CD1c-positive myeloid dendritic cell (primary cell): ENCODE data around the gene MXRA7.
"Not testable (repeated sequence)": the region's sequence is repeated elsewhere in the genome, so short reads cannot be mapped to it uniquely, and the experiment has no call there.

Source experiments
- DNase-seq: peaks from one replicate; pipeline ENCODE4 v3.0.0-alpha.2; 2016; ENCODE audit errors: extremely low spot score

The MXRA7 gene

GRCh38 chr17:76710863-76711611 lies at the start of gene MXRA7:
Gene MXRA7 (minus strand): TSS chr17:76710965. CDS start chr17:76710946, 19 bp downstream.
- peak; percentile 58 for DNase-seq

DNA sequence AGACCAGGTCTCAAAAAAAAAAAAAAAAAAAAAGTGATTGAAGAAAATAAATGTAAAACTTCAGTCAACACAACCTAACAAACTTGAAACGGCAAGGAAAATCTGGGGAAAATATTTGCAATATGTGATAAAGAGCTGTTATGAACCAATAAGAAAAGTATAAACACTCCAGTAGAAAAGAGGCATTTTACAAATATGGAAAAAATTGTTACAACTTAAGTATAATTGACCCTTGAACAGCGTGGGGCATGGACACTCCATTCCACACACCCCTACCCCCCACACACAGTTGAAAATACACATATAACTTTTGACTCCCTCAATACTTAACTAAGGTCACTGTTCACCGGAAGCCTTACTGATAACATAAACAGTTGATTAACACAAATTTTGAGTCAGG lies 47.8 kb upstream of the MXRA7 start:
- DNase-seq = no peak

DNA sequence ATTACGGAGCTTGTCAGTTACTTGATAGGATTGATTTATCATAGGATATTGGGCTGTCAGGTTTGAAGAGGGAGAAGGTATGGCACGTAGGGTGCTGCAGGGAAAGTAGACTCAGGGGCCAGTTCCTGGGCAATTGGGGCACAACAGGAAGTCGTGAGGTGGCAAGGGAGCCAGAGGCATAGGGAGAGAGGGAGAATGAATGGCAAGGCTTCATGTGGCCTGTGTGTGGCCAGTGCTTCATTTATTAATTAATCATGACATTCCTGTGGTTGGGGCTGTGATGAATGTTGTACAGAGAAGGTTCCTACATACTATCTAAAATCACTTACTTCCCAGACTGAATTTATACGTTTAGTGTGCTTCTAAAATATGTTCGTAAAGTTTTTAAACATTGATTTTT lies 46.5 kb upstream of the MXRA7 start:
- DNase-seq = no peak

DNA sequence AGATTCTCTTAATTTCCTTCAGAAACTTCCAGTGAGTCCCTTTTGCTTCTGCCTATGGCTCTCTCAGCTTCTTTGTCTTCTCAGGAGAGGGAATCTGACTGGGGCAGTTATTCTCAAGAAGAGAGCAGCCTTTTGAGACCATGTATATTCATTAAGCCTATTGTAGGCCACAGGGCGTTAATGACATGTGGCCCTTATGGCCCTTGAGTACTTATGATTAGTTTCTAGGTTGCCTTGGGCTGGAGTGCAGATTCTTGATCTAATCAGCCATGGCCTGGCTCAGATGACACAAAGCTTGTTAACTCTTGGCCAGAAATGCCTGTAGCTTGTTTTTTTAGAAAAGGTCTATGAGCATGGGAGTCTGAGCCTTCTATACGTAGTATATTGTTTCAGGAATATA lies 44.5 kb upstream of the MXRA7 start:
- DNase-seq = no peak

DNA sequence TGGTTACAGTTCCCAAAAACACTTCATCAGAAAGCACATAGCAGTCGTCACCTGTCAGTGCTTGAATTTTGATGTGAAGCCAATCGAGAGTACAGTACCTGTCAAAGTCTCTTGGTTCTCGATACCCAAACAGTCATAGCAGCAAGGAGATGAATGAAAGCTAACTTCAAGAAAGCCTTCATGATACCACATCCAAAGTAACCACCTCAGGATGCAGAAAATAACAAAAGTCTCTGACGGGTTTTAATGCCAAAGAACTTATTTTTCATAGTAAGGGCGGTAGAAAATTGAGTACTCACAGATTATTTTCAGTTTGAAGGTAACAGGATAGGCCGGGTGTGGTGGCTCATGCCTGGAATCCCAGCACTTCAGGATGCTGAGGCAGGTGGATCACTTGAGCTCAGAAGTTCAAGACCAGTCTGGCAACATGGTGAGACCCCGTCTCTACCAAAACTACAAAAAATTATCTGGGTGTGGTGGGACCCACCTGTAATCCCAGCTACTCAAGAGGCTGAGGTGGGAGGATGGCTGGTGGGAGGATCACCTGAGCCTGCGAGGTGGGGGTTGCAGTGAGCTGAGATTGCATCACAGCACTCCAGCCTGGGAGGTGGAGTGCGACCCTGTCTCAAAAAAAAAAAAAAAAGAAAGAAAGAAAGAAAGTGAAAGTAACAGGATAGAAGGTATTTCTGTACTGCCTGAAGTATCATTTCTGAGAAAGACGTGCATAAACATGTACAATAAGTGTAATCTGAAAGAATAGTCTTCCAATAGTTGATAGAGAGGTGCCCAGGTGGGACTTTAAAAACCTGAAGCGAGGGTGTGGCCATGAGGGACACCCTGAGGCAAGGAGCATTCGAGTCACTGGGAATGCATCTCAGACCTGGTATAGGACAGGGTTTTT lies 42.5 kb upstream of the MXRA7 start:
- DNase-seq = no peak

GRCh38 chr17:76752006-76752405 lies 41.2 kb upstream of the MXRA7 start:
- DNase-seq = no peak

DNA sequence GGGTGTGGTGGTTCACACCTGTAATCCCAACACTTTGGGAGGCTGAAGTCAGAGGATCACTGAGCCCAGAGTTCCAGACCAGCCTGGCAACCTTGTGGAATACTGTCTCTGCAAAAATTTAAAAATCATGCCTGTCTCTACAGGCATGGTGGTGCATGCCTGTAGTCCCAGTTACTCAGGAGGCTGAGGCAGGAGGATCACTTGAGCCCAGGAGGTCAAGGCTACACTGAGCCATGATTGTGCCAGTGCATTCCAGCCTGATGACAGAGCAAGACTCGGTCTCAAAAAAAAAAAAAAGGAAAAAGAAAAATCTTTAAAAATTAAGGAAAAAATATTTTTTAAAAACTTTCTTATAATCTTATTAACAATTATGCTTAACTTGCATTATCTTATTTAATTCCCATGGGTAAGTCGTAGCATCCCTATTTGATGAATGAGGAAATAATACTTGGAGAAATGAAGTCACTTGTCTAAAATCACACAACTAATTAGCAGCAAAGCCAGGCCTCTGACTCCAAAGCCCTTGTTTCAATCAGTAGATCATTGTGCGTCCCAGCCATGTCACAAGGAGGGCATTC lies 40.7 kb upstream of the MXRA7 start:
- no peak for DNase-seq

- DNase-seq = no peak
Measured at GRCh38 chr17:76748657-76749056, 37.9 kb upstream of the MXRA7 start.

DNA sequence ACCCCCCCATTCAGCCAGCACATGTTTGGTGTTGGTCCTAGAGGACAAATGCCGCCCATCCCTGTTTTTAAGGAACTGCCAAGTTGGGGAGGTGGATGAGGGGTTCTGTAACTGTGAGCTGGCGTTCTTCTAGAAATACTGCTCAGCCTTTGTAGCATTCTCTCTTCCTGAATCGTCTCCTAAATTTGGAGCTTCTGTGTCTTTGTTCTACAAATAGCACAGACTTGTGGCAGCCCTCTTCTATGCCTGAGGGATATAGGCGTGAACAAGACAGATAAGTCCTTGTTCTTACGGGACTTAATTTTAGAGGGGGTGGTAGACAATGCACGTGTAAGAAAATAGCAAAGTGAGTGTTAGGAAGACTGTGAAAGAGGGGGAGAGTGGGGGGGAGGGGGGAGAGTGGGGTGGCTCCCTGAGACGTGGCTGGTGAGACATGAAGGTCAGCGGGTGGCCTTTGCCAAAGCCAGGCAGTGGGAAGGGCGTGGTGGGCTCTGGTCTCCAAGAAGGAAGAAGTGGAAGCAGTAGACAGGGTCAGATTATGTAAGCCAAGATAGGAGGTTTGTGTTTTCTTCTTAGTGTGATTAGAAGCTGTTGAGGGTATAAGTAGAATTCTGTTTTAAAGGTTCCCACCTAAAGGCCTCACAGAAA lies 37.1 kb upstream of the MXRA7 start:
- no peak for DNase-seq

DNA sequence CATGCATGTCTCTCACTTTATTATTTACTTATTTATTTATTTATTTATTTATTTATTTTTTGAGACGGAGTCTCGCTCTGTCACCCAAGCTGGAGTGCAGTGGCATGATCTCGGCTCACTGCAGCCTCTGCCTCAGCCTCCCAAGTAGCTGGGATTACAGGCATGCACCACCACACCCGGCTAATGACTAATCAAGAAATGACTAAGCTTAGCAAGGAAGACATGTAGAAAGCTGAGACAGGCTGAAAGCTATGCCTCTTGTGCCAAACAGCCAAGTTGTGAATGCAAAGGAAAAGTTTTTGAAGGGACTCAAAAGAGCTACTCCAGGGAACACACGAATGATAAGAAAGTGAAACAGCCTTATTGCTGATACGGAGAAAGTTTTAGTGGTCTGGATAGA lies 35.0 kb upstream of the MXRA7 start:
- DNase-seq = not testable (repeated sequence)

DNA sequence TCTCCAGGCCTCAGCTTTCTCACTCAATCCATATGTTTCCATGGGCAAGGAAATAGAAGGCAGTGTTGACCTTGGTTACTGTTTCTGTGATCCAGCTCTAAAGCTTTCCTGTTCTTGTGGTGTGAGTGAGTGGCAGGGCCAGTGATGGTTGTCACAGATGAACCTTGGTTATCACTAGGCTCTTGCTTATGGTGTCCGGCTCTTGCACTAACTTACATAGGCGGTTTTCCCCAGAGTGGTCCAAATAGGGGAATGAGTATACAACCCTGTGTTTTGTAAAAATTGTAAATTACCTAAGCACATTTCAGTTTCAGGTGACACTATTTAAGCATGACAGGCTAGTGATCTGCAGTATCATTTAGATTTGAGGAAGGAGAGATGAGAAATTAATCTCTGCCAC lies 34.0 kb upstream of the MXRA7 start:
- no peak for DNase-seq

DNA sequence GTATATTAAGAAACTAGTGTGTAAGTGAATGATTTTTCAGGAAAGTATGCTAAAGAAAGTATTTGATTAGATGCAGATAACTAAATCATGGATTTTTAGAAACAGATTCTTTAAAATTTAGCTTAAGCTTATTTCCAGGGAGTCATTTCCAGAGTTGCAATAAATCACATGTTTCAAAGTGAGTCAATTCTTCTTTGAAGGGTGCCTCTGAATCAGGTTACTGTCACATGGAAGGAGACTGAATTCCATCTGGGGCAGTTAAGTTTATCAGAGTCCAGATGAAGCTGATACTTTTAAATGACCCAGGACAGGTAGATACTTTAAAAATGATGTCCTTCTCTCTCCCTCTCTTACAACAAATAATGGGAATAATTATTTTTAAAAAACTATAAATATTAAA lies 32.2 kb upstream of the MXRA7 start:
- DNase-seq = no peak

GRCh38 chr17:76740329-76741118 lies 29.8 kb upstream of the MXRA7 start:
- DNase-seq = no peak

DNA sequence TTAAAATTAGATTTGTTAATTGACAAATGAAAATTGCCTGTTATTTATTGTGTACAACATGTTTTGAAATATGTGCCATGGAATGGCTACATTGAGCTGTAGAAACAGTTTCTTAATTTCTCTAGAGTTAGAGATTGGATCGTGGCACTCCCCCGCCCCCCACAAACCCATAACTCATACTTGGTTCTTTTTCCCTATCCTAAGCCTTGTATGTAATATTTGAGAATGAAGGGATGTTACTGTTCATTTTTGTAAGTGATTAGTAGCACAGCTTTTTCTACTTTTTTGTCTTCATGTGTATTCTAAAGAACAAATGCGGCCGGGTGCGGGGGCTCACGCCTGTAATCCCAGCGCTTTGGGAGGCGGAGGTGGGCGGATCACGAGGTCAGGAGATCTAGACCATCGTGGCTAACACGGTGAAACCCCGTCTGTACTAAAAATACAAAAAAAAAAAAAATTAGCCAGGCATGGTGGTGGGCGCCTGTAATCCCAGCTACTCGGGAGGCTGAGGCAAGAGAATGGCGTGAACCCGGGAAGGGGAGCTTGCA lies 28.9 kb upstream of the MXRA7 start:
- DNase-seq = not testable (repeated sequence)

- DNase-seq = peak; percentile 37
Measured at GRCh38 chr17:76738468-76738850, 27.7 kb upstream of the MXRA7 start.

DNA sequence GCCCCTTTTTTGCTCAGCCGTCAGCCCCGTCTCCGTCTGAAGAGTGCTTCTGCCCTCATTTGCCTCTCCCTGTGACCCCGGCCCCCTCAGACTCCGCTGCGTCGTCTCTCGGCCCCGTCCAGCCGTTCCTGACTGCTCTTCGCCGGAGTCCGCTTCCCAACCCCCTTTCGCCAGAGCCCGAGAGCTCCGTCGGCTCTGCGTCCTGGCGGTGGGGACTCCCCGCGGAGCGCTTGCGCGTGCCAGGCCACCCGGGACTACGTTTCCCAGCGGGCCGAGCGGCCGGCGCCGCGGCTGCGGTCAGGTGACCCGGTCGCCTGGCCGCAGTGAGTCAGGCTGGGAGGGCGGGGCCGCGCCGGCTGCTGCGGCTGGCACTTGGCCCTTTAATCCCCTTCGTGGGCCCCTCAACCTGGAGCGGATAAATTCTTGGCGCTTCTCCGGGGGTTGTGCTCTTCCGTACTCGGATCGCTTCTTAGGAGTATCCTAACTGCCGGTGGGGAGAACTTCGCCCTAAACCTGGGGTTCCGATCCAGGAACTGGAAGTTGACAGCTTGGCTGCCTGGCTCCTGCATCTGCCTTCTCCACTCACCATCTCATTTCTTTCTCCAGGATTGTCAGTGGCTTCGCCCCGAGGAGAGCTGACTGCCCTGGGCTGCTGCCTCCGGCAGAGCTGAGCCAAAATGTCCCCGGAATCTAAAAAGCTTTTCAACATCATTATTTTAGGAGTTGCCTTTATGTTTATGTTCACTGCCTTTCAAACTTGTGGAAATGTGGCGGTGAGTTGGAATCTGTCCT lies 27.1 kb upstream of the MXRA7 start, which contains the start of gene MFSD11:
MFSD11 (plus strand) TSS at position 444 of the 792 bp plus-strand sequence; CDS start at position 678, 234 bp downstream.
- DNase-seq = peak; percentile 95

DNA sequence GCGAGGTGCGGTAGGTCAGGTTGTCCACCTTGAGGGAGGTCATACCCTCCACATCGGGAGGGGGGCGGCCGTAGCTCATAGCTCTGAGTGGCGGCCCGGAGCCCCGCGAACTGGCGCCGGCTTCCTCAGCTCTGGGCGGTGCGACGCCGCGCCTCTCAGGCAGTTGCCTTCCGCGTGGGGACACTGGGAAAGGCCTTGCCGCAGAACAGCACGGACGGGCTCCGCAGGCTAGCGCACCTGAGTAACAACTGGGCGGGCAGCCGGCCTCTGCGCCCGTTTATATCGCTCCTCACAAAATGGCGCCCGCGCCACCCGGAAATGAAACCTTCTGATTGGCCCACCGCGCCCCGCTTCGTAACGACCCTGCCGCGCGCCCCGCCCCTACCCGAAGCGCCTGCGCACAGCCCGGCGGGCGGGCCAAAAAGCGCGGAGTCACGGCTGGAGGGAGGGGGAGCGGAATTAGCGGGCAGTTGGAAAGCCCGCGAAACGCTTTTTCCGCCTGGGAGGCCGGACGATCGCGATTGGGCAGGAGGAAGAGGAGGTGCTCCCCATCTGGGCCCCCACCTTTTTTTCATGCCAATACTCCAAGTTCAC lies 26.4 kb upstream of the MXRA7 start, which contains the start of gene SRSF2:
SRSF2 (minus strand) TSS at position 250 of the 594 bp plus-strand sequence; CDS start at position 79, 171 bp downstream.
- DNase-seq = peak; percentile 100

- DNase-seq = peak; percentile 80
Measured at GRCh38 chr17:76736349-76737081, 25.8 kb upstream of the MXRA7 start.
